Measurements from ENCODE around the gene ADORA2B.

GRCh38 chr17:15920758-15921239, 24.1 kb upstream of the ADORA2B start:
- TF ChIP-seq BCL11A (IDR thresholded peaks at IDR 0.05; ENCODE audit: low read depth in 2 of 2, low read length in 2 of 2) (no peak), CTCF (IDR thresholded peaks at IDR 0.05; ENCODE audit: control extremely low read depth in 1 of 3, insufficient read depth in 1 of 3, low read depth in 1 of 3, low read length in 3 of 3) (no peak), CHD1 (IDR thresholded peaks at IDR 0.05; ENCODE audit: low read depth, low read length) (no peak), POLR2AphosphoS5 (IDR thresholded peaks at IDR 0.05; ENCODE audit: low read depth, low read length) (no peak), RFX5 (IDR thresholded peaks at IDR 0.05; ENCODE audit: borderline replicate concordance, low read depth, low read length) (no peak), EP300 (IDR thresholded peaks at IDR 0.05; ENCODE audit: borderline replicate concordance in 1 of 2, low read depth in 2 of 2, low read length in 2 of 2) (no peak), EZH2 (IDR thresholded peaks at IDR 0.05; ENCODE audit: low read depth, low read length, severe bottlenecking) (no peak), RAD21 (IDR thresholded peaks at IDR 0.05 in 1 of 2, conservative IDR thresholded peaks at IDR 0.05 in 1 of 2; ENCODE audit: low read depth in 2 of 2, low read length in 2 of 2) (no peak), TCF12 (IDR thresholded peaks at IDR 0.05; ENCODE audit: low read depth, low read length) (no peak), BRCA1 (IDR thresholded peaks at IDR 0.05; ENCODE audit: low read depth, low read length) (no peak), MAFK (IDR thresholded peaks at IDR 0.05; ENCODE audit: low read depth, low read length) (no peak), FOSL1 (IDR thresholded peaks at IDR 0.05; ENCODE audit: insufficient read depth, low read depth, low read length) (no peak)
